DND-41 (cell line): ENCODE measurements around the gene C3orf70.

Experiments used
- EZH2 ChIP-seq: IDR thresholded peaks from 3 replicates; pipeline ENCODE4 v1.6.1; 2012; ENCODE audit warnings: borderline replicate concordance, low read depth, mild to moderate bottlenecking, moderate library complexity, low read length, inconsistent platforms; ENCODE audit not compliant: severe bottlenecking
- TF ChIP-seq, protein P1 (sequence below): IDR thresholded peaks from 2 replicates; pipeline ENCODE4 v1.5.1; 2012; ENCODE audit warnings: borderline replicate concordance, low read length, moderate library complexity, mild to moderate bottlenecking; ENCODE audit not compliant: poor library complexity, severe bottlenecking; ENCODE audit errors: extremely low read depth

DNA sequence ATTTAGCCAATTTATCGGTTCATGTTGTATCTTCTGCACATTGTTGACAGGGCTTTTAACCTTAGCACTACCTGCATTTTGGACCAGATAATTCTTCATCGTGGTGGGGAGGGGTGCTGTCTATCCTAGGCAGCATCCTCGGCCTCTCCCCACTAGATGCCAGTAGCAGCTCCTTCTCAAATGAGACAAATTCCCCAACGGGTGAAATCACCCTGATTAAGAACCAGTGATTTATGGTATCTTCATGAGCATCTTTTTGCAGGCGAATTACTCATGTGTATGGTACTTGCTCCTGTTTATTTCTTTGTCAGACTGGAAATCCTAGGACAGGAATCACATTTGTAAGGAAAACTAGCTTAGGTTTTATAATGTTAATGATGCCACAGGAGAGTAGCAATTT lies 68.0 kb downstream of the C3orf70 start:
- TF ChIP-seq, protein P1, sequence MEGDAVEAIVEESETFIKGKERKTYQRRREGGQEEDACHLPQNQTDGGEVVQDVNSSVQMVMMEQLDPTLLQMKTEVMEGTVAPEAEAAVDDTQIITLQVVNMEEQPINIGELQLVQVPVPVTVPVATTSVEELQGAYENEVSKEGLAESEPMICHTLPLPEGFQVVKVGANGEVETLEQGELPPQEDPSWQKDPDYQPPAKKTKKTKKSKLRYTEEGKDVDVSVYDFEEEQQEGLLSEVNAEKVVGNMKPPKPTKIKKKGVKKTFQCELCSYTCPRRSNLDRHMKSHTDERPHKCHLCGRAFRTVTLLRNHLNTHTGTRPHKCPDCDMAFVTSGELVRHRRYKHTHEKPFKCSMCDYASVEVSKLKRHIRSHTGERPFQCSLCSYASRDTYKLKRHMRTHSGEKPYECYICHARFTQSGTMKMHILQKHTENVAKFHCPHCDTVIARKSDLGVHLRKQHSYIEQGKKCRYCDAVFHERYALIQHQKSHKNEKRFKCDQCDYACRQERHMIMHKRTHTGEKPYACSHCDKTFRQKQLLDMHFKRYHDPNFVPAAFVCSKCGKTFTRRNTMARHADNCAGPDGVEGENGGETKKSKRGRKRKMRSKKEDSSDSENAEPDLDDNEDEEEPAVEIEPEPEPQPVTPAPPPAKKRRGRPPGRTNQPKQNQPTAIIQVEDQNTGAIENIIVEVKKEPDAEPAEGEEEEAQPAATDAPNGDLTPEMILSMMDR: no peak
- TF ChIP-seq EZH2: no peak
